Hepatocyte (in vitro differentiated cells): Measurements from ENCODE around the gene PACSIN3. TPM values are rescaled to one million over a fixed set of nuclear protein-coding genes. Genes with fewer than 3 reads are reported as not detected.

Experiments used
- DNase-seq: peaks from one replicate; pipeline ENCODE4 v3.0.0-alpha.2; 2016; ENCODE audit warnings: low spot score
- H2AFZ ChIP-seq: fragments of 200-600 bp; sonication (generic); 2 replicates; pipeline ENCODE4 v1.6.0; 2016; ENCODE audit warnings: antibody characterized with exemption, mild to moderate bottlenecking
- H3K27ac ChIP-seq: fragments of 200-600 bp; sonication (generic); 2 replicates; pipeline ENCODE4 v1.5.1; 2016; ENCODE audit warnings: mild to moderate bottlenecking
- H3K27me3 ChIP-seq: fragments of 200-600 bp; sonication (generic); 2 replicates; pipeline ENCODE4 v1.6.1; 2016
- H3K36me3 ChIP-seq: fragments of 200-600 bp; sonication (generic); replicated peaks from 2 replicates; pipeline ENCODE4 v1.5.1; 2016; ENCODE audit warnings: low read depth; ENCODE audit not compliant: insufficient read depth
- H3K4me1 ChIP-seq: fragments of 200-600 bp; sonication (generic); 2 replicates; pipeline ENCODE4 v1.5.1; 2016; ENCODE audit warnings: mild to moderate bottlenecking, moderate library complexity; ENCODE audit not compliant: insufficient read depth
- H3K4me2 ChIP-seq: fragments of 200-600 bp; sonication (generic); 2 replicates; pipeline ENCODE4 v1.6.0; 2016
- H3K4me3 ChIP-seq: fragments of 200-600 bp; sonication (generic); 2 replicates; pipeline ENCODE4 v1.5.1; 2016; ENCODE audit warnings: mild to moderate bottlenecking
- H3K79me2 ChIP-seq: fragments of 200-600 bp; sonication (generic); 2 replicates; pipeline ENCODE4 v1.6.0; 2017; ENCODE audit warnings: mild to moderate bottlenecking
- H3K9me2 ChIP-seq: fragments of 200-600 bp; sonication (generic); replicated peaks from 2 replicates; pipeline ENCODE4 v1.6.0; 2017; ENCODE audit warnings: mild to moderate bottlenecking; ENCODE audit not compliant: insufficient read depth
- H3K9me3 ChIP-seq: fragments of 200-600 bp; sonication (generic); 2 replicates; pipeline ENCODE4 v1.5.1; 2016; ENCODE audit warnings: low read depth, mild to moderate bottlenecking
- H4K20me1 ChIP-seq: fragments of 200-600 bp; sonication (generic); 2 replicates; pipeline ENCODE4 v1.6.0; 2016; ENCODE audit warnings: mild to moderate bottlenecking; ENCODE audit not compliant: insufficient read depth, poor library complexity, severe bottlenecking
- CTCF ChIP-seq: fragments of 200-600 bp; sonication (generic); IDR thresholded peaks from 2 replicates; pipeline ENCODE4 v1.5.1; 2016; ENCODE audit warnings: antibody characterized with exemption, mild to moderate bottlenecking; ENCODE audit not compliant: poor library complexity
- EZH2 ChIP-seq: fragments of 200-600 bp; sonication (generic); IDR thresholded peaks from 2 replicates; pipeline ENCODE4 v1.6.1; 2016; ENCODE audit warnings: antibody characterized with exemption, mild to moderate bottlenecking, borderline replicate concordance
- EZH2phosphoT487 ChIP-seq: fragments of 200-600 bp; sonication (generic); IDR thresholded peaks from one replicate; pipeline ENCODE4 v1.6.1; 2018; ENCODE audit warnings: antibody characterized with exemption, mild to moderate bottlenecking, low read depth, moderate library complexity; ENCODE audit not compliant: unreplicated experiment, severe bottlenecking
- WGBS: methylation state at CpG from one replicate; pipeline ENCODE4 v1.1.6; 2016; ENCODE audit warnings: low lambda C conversion rate; ENCODE audit errors: missing lambda C conversion rate; 5-methylcytosine and 5-hydroxymethylcytosine counted together
- polyA plus RNA-seq: library from polyadenylated mRNA; unstranded; fragments of >200 nt; fragmentation: Nextera tagmentation; extraction: Ambion mirVana; gene quantifications from 2 replicates; pipeline ENCODE4 v1.2.1, GENCODE V29; 2016
- total RNA-seq: library from RNA; depleted of rRNA; stranded (reverse); fragments of >200 nt; gene quantifications from 2 replicates; pipeline ENCODE4 v1.2.3, GENCODE V29; 2014

PACSIN3 gene
- total and polyA plus RNA-seq, 2 experiments from 2014 or later, result 53.7 to 70.7 TPM

- Histone ChIP-seq H3K9me2 (no peaks in the 10 kb centered on the region), H4K20me1 (no peaks in the 10 kb centered on the region), H3K9me3 (no peaks in the 10 kb centered on the region), H2AFZ (no peak overlapping the region), H3K79me2 (peaks cover 58% of the 10 kb centered on the region), H3K4me1 (peaks cover 23% of the 10 kb centered on the region), H3K4me3 (no peak overlapping the region), H3K4me2 (no peak overlapping the region), H3K27ac (no peak overlapping the region), H3K36me3 (no peaks in the 10 kb centered on the region), H3K27me3 (no peaks in the 10 kb centered on the region)
- TF ChIP-seq CTCF (no peak), EZH2 (no peak), EZH2phosphoT487 (no peak)
- WGBS, result 88% methylated on average over 6 of the region's 6 CpGs
- no peak for DNase-seq
Observed at GRCh38 chr11:47181271-47181670, 5.0 kb downstream of the PACSIN3 start.

- H3K9me2 ChIP-seq, result no peaks in the 10 kb centered on the region
Observed at GRCh38 chr11:47180006-47180787, 6.0 kb downstream of the PACSIN3 start.

GRCh38 chr11:47179655-47179991 is 6.6 kb downstream of the PACSIN3 start:
- Histone ChIP-seq H3K9me2 (no peaks in the 10 kb centered on the region), H4K20me1 (peaks cover 6% of the 10 kb centered on the region), H3K36me3 (no peaks in the 10 kb centered on the region), H3K4me3 (no peak overlapping the region), H3K27me3 (no peaks in the 10 kb centered on the region), H3K4me1 (peaks cover 21% of the 10 kb centered on the region), H3K27ac (no peak overlapping the region), H3K4me2 (no peak overlapping the region), H2AFZ (no peak overlapping the region), H3K79me2 (peaks cover 64% of the 10 kb centered on the region), H3K9me3 (no peaks in the 10 kb centered on the region)
- DNase-seq, result peak; percentile 62
- WGBS, result 95% methylated on average over 1 of the region's 1 CpG
- TF ChIP-seq CTCF (peak; percentile 36), EZH2 (no peak)

More at GRCh38 chr11:47180006-47180787, 6.0 kb downstream of the PACSIN3 start:
- Histone ChIP-seq H3K27ac (no peak overlapping the region), H3K4me3 (no peak overlapping the region), H3K27me3 (no peaks in the 10 kb centered on the region), H3K9me3 (no peaks in the 10 kb centered on the region), H3K36me3 (no peaks in the 10 kb centered on the region), H4K20me1 (peaks cover 4% of the 10 kb centered on the region), H3K4me2 (no peak overlapping the region), H3K4me1 (peaks cover 26% of the 10 kb centered on the region), H2AFZ (no peak overlapping the region), H3K79me2 (peaks cover 62% of the 10 kb centered on the region)
- no peak for TF ChIP-seq CTCF
- 97% methylated on average over 33 of the region's 35 CpGs for WGBS
- no peak for DNase-seq
